Osteoblast (primary cell): ENCODE results near the gene ACAP3. TPM values are rescaled to one million over a fixed set of nuclear protein-coding genes. Genes with fewer than 3 reads are reported as not detected.
"Not testable (repeated sequence)": the region's sequence is repeated elsewhere in the genome, so short reads cannot be mapped to it uniquely, and the experiment has no call there.

ENCODE experiments used
- DNase-seq: peaks from one replicate; pipeline ENCODE4 v3.0.0; 2011; ENCODE audit warnings: low spot score, mixed read lengths; ENCODE audit not compliant: insufficient read length; ENCODE audit errors: missing footprints
- H2AFZ ChIP-seq: 2 replicates; pipeline ENCODE4 v1.6.0; 2011; ENCODE audit warnings: mild to moderate bottlenecking, low read length
- H3K27ac ChIP-seq: 2 replicates; pipeline ENCODE4 v1.5.1; 2011; ENCODE audit warnings: mild to moderate bottlenecking, low read depth, low read length, moderate library complexity
- H3K27me3 ChIP-seq: 2 replicates; pipeline ENCODE4 v1.6.0; 2012; ENCODE audit warnings: mild to moderate bottlenecking, control low read depth, inconsistent platforms, low read length, moderate library complexity; ENCODE audit not compliant: insufficient read depth
- H3K36me3 ChIP-seq: 2 replicates; pipeline ENCODE4 v1.5.1; 2011; ENCODE audit warnings: mild to moderate bottlenecking, low read length, control low read depth, moderate library complexity; ENCODE audit not compliant: insufficient read depth
- H3K4me1 ChIP-seq: 2 replicates; pipeline ENCODE4 v1.5.1; 2011; ENCODE audit warnings: mild to moderate bottlenecking, low read length, control low read depth, moderate library complexity; ENCODE audit not compliant: insufficient read depth
- H3K4me2 ChIP-seq: 2 replicates; pipeline ENCODE4 v1.6.0; 2011; ENCODE audit warnings: mild to moderate bottlenecking, low read length; ENCODE audit not compliant: insufficient read depth
- H3K4me3 ChIP-seq: fragments of 200-600 bp; sonication (generic); 3 replicates; pipeline ENCODE4 v1.5.1; 2012; ENCODE audit warnings: mild to moderate bottlenecking, low read length, inconsistent platforms; ENCODE audit not compliant: insufficient read depth
- H3K79me2 ChIP-seq: 2 replicates; pipeline ENCODE4 v1.6.0; 2012; ENCODE audit warnings: mild to moderate bottlenecking, low read length, control low read depth, inconsistent platforms; ENCODE audit not compliant: insufficient read depth
- H3K9me3 ChIP-seq: 2 replicates; pipeline ENCODE4 v1.5.1; 2011; ENCODE audit warnings: low read depth, low read length, control low read depth
- H4K20me1 ChIP-seq: 2 replicates; pipeline ENCODE4 v1.6.0; 2012; ENCODE audit warnings: mild to moderate bottlenecking, low read length, control low read depth; ENCODE audit not compliant: insufficient read depth
- CTCF ChIP-seq: IDR thresholded peaks from 2 replicates; pipeline ENCODE4 v1.5.1; 2011; ENCODE audit warnings: mild to moderate bottlenecking, low read depth, low read length, moderate library complexity; ENCODE audit errors: extremely low read depth
- total RNA-seq: library from RNA; depleted of rRNA; stranded (reverse); fragments of >200 nt; gene quantifications from 2 replicates; pipeline ENCODE4 v1.2.3, GENCODE V29; 2012

Gene ACAP3
- total RNA-seq, 1 donor: 46.7 TPM

DNA sequence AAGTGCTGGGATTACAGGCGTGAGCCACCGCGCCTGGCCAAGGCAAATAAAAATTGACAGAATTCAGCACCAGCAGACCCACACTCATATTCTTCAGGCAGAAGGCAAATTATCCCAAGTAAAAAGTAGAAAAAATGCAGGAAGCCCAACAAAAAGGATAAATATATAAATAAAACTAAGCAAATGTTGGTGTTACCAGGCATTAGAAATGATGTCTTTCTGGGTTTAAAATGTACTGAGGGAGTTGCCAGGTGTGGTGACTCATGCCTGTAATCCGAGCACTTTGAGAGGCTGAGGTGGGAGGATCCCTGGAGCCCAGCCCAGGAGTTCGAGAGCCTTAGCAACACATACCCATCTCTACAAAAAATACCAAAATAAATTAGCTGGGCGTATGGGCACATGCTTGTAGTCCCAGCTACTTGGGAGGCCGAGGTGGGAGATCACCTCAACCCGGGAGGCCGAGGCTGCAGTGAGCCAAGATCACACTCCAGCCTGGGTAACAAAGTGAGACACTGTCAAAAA is 10.5 kb upstream of the ACAP3 start:
- no peak for TF ChIP-seq CTCF
- Histone ChIP-seq H4K20me1 (peaks cover 46% of the 10 kb centered on the region), H3K27me3 (no peaks in the 10 kb centered on the region), H3K79me2 (peaks cover 73% of the 10 kb centered on the region), H3K9me3 (no peaks in the 10 kb centered on the region), H2AFZ (no peak overlapping the region), H3K4me1 (peaks cover 10% of the 10 kb centered on the region), H3K4me3 (no peak overlapping the region), H3K4me2 (peak overlapping the region; percentile 23), H3K27ac (peak overlapping the region; percentile 78), H3K36me3 (peaks cover 40% of the 10 kb centered on the region)
- peak; percentile 96 for DNase-seq

GRCh38 chr1:1317420-1317819 is 9.7 kb upstream of the ACAP3 start:
- peaks cover 10% of the 10 kb centered on the region for H3K4me1 ChIP-seq
- peak overlapping the region; percentile 78 for H3K27ac ChIP-seq
- H3K27me3 ChIP-seq: no peaks in the 10 kb centered on the region
- H2AFZ ChIP-seq: no peak overlapping the region
- no peak for TF ChIP-seq CTCF
- DNase-seq: no peak
- no peaks in the 10 kb centered on the region for H3K9me3 ChIP-seq
- peaks cover 42% of the 10 kb centered on the region for H4K20me1 ChIP-seq
- no peak overlapping the region for H3K4me2 ChIP-seq
- peaks cover 67% of the 10 kb centered on the region for H3K79me2 ChIP-seq
- peaks cover 47% of the 10 kb centered on the region for H3K36me3 ChIP-seq
- no peak overlapping the region for H3K4me3 ChIP-seq

- not testable (repeated sequence) for H3K27me3 ChIP-seq, H2AFZ ChIP-seq, DNase-seq, H3K27ac ChIP-seq, H3K4me3 ChIP-seq, H3K4me2 ChIP-seq, H3K9me3 ChIP-seq
- Histone ChIP-seq H3K4me1 (peaks cover 10% of the 10 kb centered on the region), H4K20me1 (peaks cover 37% of the 10 kb centered on the region), H3K36me3 (peaks cover 53% of the 10 kb centered on the region), H3K79me2 (peaks cover 56% of the 10 kb centered on the region)
Measured at GRCh38 chr1:1316199-1316598, 8.5 kb upstream of the ACAP3 start.

- DNase-seq: no peak
- Histone ChIP-seq H2AFZ (no peak overlapping the region), H4K20me1 (peaks cover 33% of the 10 kb centered on the region), H3K27ac (no peak overlapping the region), H3K9me3 (no peaks in the 10 kb centered on the region), H3K79me2 (peaks cover 49% of the 10 kb centered on the region), H3K4me1 (peaks cover 10% of the 10 kb centered on the region), H3K27me3 (no peaks in the 10 kb centered on the region), H3K4me3 (no peak overlapping the region), H3K4me2 (no peak overlapping the region), H3K36me3 (peaks cover 60% of the 10 kb centered on the region)
- no peak for TF ChIP-seq CTCF
Measured at GRCh38 chr1:1315435-1315954, 7.8 kb upstream of the ACAP3 start.
